Cardiac fibroblast (primary cell): ENCODE measurements around the gene UBE2I.
"Not testable (repeated sequence)": the region's sequence is repeated elsewhere in the genome, so short reads cannot be mapped to it uniquely, and the experiment has no call there.

Source experiments
- DNase-seq, 2 donors: peaks; one replicate each; pipeline versions ENCODE4 v3.0.0 to v3.0.0-alpha.2; 2010; ENCODE audit warnings: low read depth in 2 of 2
- H3K4me3 ChIP-seq, 2 donors: replicated peaks in 1 of 2; 1 replicate in 1 of 2; 2 replicates in 1 of 2; pipeline ENCODE4 v1.5.1; 2011; ENCODE audit warnings: low read depth in 2 of 2, low read length in 2 of 2, mild to moderate bottlenecking in 2 of 2, moderate library complexity in 1 of 2
- TF ChIP-seq, protein P1 (sequence below): IDR thresholded peaks from one replicate; pipeline ENCODE4 v1.5.1; 2011; ENCODE audit warnings: low read depth, mild to moderate bottlenecking, low read length, inconsistent platforms

The UBE2I gene

DNA sequence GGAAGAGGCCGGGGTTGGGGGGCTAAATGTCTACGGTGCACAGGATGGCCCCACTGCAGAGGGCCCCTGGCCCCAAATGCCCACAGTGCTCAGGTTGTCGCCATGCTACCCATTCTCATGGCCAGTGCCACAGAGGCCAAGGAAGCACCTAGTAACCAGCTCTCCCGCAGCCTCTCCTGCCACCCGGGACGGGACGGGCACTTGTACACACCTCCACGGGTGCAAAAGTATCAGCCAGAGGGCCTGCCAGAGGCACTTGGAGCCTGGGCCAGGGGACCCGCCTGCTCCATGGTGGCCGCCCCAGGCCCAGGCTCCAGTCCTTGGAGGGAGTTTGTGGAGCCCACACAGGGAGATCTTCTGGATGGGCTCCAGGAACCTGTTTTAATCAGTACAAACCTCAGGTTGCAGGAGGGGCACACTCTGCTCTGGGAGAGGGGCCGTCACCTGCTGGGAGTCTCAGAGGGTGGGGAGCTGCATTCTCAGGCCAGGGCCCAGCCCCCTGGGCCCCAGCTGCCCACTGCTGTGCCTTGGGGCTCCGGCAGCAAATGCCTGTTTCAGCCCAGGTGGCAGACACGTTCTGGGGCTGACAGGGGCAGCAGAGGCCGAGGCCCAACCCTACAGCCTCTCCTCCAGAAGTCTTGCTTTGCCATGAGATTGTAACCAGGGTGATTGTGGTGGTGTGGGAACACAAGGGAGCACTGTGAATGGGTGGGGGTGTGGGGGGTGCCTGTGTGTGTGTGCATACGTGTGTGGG, 45.7 kb upstream of the UBE2I start:
- no peak for DNase-seq
- no peak overlapping the region for H3K4me3 ChIP-seq
- TF ChIP-seq, protein P1, sequence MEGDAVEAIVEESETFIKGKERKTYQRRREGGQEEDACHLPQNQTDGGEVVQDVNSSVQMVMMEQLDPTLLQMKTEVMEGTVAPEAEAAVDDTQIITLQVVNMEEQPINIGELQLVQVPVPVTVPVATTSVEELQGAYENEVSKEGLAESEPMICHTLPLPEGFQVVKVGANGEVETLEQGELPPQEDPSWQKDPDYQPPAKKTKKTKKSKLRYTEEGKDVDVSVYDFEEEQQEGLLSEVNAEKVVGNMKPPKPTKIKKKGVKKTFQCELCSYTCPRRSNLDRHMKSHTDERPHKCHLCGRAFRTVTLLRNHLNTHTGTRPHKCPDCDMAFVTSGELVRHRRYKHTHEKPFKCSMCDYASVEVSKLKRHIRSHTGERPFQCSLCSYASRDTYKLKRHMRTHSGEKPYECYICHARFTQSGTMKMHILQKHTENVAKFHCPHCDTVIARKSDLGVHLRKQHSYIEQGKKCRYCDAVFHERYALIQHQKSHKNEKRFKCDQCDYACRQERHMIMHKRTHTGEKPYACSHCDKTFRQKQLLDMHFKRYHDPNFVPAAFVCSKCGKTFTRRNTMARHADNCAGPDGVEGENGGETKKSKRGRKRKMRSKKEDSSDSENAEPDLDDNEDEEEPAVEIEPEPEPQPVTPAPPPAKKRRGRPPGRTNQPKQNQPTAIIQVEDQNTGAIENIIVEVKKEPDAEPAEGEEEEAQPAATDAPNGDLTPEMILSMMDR: no peak

DNA sequence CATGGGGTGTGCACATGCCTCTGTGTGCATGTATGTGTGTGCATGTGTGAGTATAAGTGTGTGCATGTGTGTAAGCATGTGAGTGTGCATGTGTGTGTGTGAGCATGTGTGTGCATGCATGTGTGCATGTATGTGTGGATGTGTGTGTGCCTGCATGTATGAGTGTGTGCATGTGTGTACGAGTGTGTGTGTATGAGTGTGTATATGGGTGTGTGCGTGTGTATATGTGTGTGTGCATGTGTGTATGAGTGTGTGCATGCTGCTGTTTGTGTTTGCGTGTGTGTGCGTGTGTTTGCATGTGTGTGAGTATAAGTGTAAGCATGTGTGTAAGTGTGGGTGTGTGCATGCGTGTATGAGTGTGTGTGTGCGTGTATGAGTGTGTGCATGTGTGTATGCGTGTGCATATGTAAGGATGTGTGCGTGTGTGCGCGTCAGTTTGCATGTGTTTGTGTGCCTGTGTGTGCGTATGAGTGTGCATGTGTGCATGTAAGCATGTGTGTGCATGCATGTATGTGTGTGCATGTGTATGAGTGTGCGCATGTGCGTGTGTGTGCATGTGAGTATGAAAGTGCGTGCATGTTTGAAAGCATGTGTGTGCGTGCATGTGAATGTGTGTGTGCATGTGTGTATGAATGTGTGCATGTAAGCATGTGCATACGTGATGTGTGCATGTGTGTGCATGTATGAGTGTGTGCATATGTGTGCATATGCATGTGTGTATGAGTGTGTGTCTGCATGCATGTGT, 44.9 kb upstream of the UBE2I start:
- no peak overlapping the region for H3K4me3 ChIP-seq
- DNase-seq: no peak
- TF ChIP-seq, protein P1: no peak

DNA sequence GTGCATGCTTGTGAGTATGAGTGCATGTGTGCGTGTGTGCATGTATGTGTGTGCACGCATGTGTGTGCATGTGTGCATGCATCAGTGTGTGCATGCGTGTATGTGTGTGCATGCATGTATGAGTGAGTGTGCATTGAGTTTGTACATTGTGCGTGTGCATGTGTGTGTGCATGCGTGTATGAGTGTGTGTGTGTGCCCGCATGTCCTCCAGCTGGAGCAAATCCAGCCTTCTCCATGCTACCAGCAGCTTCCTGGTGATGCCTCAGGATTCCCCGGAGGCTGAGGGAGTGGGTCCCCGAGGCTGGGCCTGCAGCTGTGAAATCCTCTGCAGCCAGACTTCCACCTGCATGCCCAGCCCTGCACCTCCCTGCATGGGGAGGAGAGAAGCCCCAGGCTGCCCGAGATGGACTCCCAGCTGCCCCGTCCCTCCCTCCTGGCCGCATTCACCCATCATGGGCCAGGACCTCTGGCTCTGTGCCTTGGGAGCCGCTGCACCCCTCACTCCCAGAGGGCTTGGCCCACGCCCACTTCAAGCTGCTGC, 44.3 kb upstream of the UBE2I start:
- no peak for DNase-seq

DNA sequence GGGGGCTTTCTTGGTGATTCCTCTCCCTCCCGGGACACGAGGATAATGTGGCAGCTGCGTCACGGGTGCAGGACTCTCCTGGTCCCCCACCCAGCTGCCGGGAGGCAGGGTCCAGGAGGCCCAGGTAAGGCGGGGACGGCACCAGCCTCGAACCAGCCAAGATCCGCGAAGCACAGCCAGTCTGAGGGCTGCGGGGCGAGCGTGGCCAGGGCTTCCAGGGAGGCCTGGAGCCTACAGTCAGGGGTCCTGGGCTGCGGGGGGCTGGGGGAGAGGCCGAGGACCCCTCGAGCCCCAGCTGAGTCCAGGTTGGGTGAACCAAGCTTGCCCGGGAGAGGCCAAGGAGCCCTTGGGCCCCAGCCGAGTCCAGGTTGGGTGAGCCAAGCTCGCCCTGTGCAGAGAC, 43.6 kb upstream of the UBE2I start:
- TF ChIP-seq, protein P1: no peak
- no peak for DNase-seq
- H3K4me3 ChIP-seq: no peak overlapping the region

More for the DNA sequence above, 44.3 kb upstream of the UBE2I start:
- TF ChIP-seq, protein P1: no peak
- no peak overlapping the region for H3K4me3 ChIP-seq

DNA sequence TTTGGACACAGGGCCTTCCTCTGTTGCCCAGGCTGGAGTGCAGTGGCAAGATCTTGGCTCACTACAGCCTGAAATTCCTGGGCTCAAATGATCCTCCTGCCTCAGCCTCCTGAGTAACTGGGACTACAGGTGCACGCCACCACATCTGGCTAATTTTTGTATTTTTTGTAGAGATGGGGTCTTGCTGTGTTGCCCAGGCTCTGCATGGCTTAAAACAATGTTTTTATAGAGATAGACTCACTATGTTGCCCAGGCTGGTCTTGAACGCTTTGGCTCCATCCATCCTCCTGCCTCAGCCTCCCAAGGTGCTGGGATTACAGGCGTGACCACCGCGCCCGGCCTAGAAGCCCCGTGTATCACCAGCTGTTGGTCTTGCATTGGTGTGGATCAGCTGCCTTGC, 40.0 kb upstream of the UBE2I start:
- H3K4me3 ChIP-seq, DNase-seq: not testable (repeated sequence)

DNA sequence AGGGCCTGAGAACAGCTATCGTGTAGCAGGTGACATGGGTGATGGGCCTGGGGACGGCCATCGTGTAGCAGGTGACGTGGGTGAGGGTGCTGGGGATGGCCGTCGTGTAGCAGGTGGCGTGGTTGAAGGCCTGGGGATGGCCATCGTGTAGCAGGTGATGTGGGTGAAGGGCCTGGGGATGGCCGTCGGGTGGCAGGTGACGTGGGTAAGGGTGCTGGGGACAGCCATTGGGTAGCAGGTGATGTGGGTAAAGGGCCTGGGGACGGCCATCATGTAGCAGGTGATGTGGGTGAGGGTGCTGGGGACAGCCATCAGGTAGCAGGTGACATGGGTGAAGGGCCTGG, 38.1 kb upstream of the UBE2I start:
- TF ChIP-seq, protein P1: no peak
- H3K4me3 ChIP-seq: no peak overlapping the region
- DNase-seq: no peak

DNA sequence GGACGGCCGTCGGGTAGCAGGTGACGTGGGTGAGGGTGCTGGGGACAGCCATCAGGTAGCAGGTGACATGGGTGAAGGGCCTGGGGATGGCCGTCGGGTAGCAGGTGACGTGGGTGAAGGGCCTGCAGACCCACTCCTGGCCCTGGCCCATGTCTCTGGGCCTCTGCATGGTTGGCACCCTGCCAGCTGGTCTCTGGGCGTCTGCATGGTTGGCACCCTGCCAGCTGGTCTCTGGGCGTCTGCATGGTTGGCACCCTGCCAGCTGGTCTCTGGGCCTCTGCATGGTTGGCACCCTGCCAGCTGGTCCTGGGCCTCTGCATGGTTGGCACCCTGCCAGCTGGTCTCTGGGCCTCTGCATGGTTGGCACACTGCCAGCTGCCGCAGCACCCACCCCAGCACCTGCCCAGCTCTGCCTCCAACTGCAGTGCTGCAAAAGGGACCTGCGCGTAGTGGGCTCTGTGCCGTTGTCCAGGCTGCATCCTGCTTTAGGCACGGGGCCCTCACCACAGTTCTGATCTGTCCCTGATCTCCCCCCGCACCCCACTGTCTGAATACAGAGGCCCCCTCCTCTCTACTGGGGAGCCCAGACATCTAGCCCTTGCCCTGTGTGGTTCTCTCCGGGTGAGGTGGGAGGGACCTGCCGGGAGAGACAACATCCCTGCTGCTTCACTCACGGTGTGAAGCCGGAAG, 37.6 kb upstream of the UBE2I start:
- DNase-seq: peak in 1 of 2 donors; percentile 41
- H3K4me3 ChIP-seq: not testable (repeated sequence)
